Glutamatergic neuron (in vitro differentiated cells): ENCODE measurements around the gene CDK6. TPM values are rescaled to one million over a fixed set of nuclear protein-coding genes. Genes with fewer than 3 reads are reported as not detected.
A peak's percentile ranks its signal among the peaks of the same experiment; 100 is the strongest.

Experiments used
- DNase-seq: peaks from one replicate; pipeline ENCODE4 v3.0.0; 2022
- H3K27ac Mint-ChIP-seq: one replicate; pipeline ENCODE4 v1.8.0; 2020; ENCODE audit warnings: mild to moderate bottlenecking, mixed read lengths, inconsistent platforms; ENCODE audit not compliant: unreplicated experiment
- H3K27me3 Mint-ChIP-seq: one replicate; pipeline ENCODE4 v1.8.0; 2020; ENCODE audit warnings: mild to moderate bottlenecking, moderate library complexity, mixed read lengths, inconsistent platforms; ENCODE audit not compliant: unreplicated experiment
- H3K36me3 Mint-ChIP-seq: one replicate; pipeline ENCODE4 v1.8.0; 2020; ENCODE audit warnings: mild to moderate bottlenecking, mixed read lengths, inconsistent platforms; ENCODE audit not compliant: unreplicated experiment
- H3K4me1 Mint-ChIP-seq: one replicate; pipeline ENCODE4 v1.8.0; 2020; ENCODE audit warnings: mild to moderate bottlenecking, low read depth, mixed read lengths, inconsistent platforms; ENCODE audit not compliant: unreplicated experiment
- H3K4me3 Mint-ChIP-seq: one replicate; pipeline ENCODE4 v1.8.0; 2020; ENCODE audit warnings: mild to moderate bottlenecking, mixed read lengths, inconsistent platforms; ENCODE audit not compliant: unreplicated experiment
- H3K9me3 Mint-ChIP-seq: one replicate; pipeline ENCODE4 v1.8.0; 2020; ENCODE audit warnings: mild to moderate bottlenecking, moderate library complexity, mixed read lengths, inconsistent platforms; ENCODE audit not compliant: unreplicated experiment
- total RNA-seq: library from RNA; stranded (reverse); fragmentation: NEBNext Ultra II Directional; extraction: Animal tissue kit (Norgen Biotek cat#: 25700); gene quantifications from one replicate; pipeline ENCODE4 v1.2.1, GENCODE V29; 2021; ENCODE audit not compliant: unreplicated experiment
- TF ChIP-seq, protein P1 (sequence below): fragments of 200-600 bp; sonication (generic); IDR thresholded peaks from one replicate; pipeline ENCODE4 v1.5.0; 2021; ENCODE audit not compliant: partially characterized antibody, unreplicated experiment

Gene CDK6
- total RNA-seq, 1 donor from 2014 or later = 111 TPM

GRCh38 chr7:92793656-92794205 is 42.6 kb downstream of the CDK6 start:
- Mint-ChIP-seq H3K4me1 (peaks cover 41% of the 10 kb centered on the region), H3K27me3 (peaks cover 2% of the 10 kb centered on the region), H3K4me3 (peak overlapping the region; percentile 63), H3K9me3 (no peaks in the 10 kb centered on the region), H3K27ac (peak overlapping the region; percentile 97), H3K36me3 (peaks cover 16% of the 10 kb centered on the region)
- TF ChIP-seq, protein P1, sequence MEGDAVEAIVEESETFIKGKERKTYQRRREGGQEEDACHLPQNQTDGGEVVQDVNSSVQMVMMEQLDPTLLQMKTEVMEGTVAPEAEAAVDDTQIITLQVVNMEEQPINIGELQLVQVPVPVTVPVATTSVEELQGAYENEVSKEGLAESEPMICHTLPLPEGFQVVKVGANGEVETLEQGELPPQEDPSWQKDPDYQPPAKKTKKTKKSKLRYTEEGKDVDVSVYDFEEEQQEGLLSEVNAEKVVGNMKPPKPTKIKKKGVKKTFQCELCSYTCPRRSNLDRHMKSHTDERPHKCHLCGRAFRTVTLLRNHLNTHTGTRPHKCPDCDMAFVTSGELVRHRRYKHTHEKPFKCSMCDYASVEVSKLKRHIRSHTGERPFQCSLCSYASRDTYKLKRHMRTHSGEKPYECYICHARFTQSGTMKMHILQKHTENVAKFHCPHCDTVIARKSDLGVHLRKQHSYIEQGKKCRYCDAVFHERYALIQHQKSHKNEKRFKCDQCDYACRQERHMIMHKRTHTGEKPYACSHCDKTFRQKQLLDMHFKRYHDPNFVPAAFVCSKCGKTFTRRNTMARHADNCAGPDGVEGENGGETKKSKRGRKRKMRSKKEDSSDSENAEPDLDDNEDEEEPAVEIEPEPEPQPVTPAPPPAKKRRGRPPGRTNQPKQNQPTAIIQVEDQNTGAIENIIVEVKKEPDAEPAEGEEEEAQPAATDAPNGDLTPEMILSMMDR = no peak
- DNase-seq = no peak

DNA sequence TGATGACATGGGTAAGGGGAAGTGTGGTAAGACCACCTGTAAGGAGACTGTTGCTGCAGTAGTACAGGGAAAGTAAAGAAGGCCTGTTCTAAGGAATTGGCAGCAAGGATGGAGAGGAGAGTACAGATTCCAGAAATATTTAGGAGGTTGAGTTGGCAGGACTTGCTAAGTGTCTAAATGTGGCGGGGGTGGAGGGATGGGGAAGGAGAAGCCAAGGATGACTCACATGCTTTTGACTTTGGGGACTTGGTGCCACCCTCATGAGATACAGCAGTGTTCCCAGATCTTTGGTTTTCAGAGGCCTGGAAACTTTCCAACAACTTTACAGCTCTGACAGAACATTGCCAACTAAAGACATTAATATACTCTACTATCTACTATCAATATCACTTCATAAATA is 45.4 kb downstream of the CDK6 start:
- no peak overlapping the region for H3K4me3 Mint-ChIP-seq
- DNase-seq = no peak
- H3K9me3 Mint-ChIP-seq = peaks cover 2% of the 10 kb centered on the region
- H3K27me3 Mint-ChIP-seq = peaks cover 2% of the 10 kb centered on the region
- peaks cover 39% of the 10 kb centered on the region for H3K4me1 Mint-ChIP-seq
- H3K27ac Mint-ChIP-seq = no peak overlapping the region
- TF ChIP-seq, protein P1 = no peak
- H3K36me3 Mint-ChIP-seq = peaks cover 21% of the 10 kb centered on the region

DNA sequence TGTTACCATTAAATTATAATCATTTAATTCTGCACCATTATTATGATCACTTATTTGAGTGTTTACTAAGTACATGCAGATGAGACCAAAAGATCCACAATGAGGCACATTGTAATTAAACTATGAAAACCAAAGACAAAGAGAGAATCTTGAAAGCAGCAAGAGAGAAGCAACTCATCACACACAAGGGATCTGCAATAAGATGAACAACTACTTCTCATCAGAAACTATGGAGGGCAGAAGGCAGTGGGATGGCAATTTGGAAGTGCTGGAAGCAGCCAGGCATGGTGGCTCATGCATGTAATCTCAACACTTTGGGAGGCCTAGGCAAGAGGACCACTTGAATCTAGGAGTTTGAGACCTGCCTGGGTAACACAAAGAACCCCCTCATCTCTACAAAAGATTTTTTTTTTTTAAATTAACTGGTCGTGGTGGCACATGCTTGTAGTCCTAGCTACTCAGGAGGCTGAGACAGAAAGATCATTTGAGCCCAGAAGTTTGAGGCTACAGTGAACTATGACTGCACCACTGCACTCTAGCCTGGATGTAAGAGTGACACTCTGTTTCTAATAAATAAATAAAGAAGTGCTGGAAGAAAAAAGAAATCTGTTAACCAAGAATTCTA is 47.7 kb downstream of the CDK6 start:
- TF ChIP-seq, protein P1 = no peak
- Mint-ChIP-seq H3K4me1 (peaks cover 39% of the 10 kb centered on the region), H3K27ac (no peak overlapping the region), H3K4me3 (no peak overlapping the region), H3K27me3 (peaks cover 2% of the 10 kb centered on the region), H3K9me3 (peaks cover 2% of the 10 kb centered on the region), H3K36me3 (peaks cover 21% of the 10 kb centered on the region)
- DNase-seq = no peak

DNA sequence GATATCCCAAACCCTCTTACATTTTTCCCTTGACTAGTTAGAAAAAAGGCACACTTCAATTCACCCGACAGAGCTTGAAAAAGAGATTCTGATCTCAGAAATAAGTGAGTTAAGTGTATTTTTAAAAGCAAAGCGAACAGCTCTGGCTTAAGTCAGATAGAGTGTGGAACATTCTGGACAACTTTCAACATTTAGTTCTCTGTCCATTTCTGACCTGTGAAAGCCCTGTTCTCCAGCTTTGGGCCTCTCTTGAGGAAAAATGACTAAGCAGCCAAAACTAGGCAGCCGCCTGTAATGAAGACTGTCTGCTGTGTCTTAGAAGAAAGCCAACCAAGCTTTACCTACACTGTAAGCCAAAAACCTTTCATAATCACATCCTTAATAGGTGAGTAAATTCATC is 50.5 kb downstream of the CDK6 start:
- Mint-ChIP-seq H3K4me1 (peaks cover 29% of the 10 kb centered on the region), H3K27ac (no peak overlapping the region), H3K27me3 (peaks cover 2% of the 10 kb centered on the region), H3K36me3 (peaks cover 21% of the 10 kb centered on the region), H3K4me3 (no peak overlapping the region), H3K9me3 (peaks cover 2% of the 10 kb centered on the region)
- DNase-seq = no peak
- TF ChIP-seq, protein P1 = no peak

GRCh38 chr7:92784935-92785334 is 51.4 kb downstream of the CDK6 start:
- TF ChIP-seq, protein P1 = no peak
- Mint-ChIP-seq H3K4me1 (peaks cover 26% of the 10 kb centered on the region), H3K9me3 (peaks cover 2% of the 10 kb centered on the region), H3K36me3 (peaks cover 17% of the 10 kb centered on the region), H3K27ac (no peak overlapping the region), H3K27me3 (no peaks in the 10 kb centered on the region), H3K4me3 (no peak overlapping the region)
- DNase-seq = no peak
